GM19238 (cell line): ENCODE data around the gene TBR1.

Experiments used
- DNase-seq: peaks from one replicate; pipeline ENCODE4 v3.0.0; 2011; ENCODE audit warnings: low spot score; ENCODE audit not compliant: insufficient read length

The TBR1 gene

DNA sequence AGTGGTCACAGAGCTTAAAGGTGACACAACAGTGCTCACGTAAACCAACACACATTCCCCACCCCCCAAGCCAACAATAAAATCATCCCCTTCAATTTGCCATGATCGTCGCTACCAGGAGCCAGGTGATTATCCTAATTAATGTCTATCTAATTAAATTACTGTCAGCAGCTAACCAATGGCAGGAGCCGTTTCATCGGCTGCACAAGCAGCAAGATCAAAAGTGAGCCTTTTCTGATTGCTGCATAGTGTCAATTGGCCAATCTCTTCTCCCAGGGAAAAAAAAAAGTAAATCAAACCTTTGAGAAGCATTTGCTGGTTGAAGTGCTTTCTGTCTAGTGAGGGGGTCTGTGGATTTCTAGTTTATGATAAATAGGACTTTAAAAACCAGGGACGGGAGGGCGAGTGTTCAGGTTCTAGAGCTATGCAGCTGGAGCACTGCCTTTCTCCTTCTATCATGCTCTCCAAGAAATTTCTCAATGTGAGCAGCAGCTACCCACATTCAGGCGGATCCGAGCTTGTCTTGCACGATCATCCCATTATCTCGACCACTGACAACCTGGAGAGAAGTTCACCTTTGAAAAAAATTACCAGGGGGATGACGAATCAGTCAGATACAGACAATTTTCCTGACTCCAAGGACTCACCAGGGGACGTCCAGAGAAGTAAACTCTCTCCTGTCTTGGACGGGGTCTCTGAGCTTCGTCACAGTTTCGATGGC is at the start of gene TBR1:
TSS of gene TBR1 (plus strand) at position 311 of the 721 bp plus-strand sequence. CDS start at position 425, 114 bp downstream.
- no peak for DNase-seq

DNA sequence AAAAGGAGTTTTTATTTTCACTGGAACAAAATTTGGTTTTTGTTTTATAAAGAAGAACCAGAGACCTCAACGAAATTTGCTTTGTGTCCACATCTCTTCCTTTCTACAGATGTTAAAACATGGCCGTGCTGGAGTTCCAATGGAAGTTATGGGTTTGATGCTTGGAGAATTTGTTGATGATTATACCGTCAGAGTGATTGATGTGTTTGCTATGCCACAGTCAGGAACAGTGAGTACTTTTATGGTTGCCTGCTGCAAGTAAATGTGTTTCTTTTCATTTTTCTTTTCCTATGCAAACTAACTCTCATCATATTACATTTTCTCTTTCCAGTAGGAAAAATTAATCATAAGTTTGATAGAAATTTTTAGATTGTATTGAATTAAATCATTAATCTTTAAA is 48.4 kb upstream of the TBR1 start:
- no peak for DNase-seq

DNA sequence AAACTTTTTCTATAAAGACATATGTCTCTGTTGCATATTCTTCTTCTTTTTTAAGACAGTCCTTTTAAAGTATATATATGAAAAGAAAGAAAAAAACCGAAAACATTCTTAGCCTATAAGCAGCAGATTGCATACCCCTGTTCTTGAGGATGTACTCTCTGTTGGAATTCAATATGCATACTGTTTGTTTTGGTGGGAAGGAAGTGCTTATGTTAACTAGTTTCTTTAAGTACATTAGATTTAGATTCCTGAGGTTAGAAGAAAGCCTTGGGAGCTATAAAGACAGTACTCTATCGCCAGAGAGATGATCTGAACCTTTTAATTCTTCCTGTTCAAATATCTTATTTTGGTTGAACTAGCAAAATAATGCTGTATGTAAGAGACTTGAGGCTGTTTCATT is 46.8 kb upstream of the TBR1 start:
- DNase-seq: no peak

DNA sequence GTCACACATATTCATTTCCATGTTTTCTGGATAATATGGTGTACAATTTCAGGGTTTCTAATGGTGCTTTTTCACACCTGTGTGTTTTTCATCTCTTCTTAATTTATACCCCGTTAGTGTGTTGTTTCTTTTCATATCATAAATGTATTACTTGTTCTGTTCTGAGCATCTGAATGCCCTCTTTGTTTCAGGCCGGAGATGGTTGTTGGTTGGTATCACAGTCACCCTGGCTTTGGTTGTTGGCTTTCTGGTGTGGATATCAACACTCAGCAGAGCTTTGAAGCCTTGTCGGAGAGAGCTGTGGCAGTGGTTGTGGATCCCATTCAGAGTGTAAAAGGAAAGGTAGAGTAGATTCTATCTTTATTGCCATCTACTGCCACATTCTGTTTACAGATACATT is 45.1 kb upstream of the TBR1 start:
- DNase-seq: no peak

DNA sequence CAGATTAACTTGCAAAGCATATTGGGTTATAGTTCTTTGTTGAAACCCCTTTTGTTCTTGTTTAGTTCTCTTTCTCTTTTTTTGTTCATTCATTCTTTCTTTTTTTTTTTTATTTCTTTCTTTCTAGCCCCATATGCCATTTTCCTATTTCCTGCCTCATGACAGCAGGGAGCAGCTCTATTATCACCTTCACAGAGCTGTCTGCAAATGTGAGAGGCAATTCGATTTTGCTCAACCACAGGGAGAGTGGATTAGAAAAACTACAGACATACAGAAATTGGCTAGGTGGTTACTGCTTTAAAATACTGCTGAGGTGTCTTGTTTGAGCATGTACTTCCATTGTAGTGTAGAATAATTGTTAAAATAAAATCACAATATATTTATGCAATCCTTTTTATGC is 44.2 kb upstream of the TBR1 start:
- no peak for DNase-seq

DNA sequence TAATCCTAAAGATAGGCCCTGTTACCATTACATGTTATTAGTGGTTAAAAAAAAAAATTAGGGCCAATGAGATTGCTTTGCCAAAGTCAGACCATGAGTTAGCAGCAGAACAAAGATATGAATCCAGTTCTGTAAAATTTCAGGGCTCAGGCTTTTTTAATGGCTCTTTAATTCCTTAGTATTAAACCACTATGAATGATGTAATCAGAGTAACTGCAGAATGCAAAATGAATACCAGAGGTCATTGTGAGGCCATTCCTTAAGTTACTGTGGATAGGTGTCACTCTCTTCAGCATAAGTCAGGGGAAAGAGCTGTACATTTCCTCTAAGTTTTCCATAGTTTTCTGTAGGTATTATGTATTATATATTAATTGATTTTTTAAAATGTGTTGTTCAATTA is 42.2 kb upstream of the TBR1 start:
- no peak for DNase-seq

DNA sequence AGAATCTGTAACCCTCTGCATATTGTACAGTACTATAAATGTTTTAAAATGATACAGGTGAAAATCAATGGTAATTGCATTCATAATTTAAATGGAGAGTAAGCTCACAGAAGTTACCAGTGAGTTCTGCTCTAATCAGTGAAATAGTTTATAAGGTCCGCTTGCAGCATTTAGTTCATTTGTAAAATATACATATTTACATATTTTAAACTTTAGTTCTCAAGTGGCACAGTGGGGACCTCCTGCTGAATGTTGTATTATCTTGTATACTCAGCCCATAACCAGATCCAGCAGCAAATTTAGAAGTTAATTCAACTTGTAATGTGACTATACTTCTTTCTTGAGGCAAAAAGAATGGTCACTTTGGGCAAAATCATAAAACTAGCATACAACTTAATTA is 41.7 kb upstream of the TBR1 start:
- DNase-seq: no peak

DNA sequence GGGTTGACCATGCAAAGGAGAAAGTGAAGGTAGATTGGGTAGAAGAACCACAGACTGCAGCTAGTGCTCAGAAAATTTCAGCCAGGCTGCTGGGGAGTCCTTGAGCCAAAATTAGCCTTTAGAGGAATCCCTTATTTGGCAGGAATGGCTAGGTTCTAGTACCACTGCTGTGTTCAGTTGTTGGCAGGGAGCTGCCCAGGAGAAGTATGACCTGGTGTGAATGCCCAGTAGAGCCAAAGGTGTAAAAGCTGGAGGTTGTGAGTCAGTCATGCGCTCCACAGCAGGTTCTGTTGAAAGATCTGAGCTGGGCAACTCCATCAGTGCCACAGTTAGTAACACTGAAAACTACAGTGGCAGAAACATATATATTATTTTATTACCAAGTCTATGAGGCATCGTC is 36.4 kb upstream of the TBR1 start:
- DNase-seq: no peak

DNA sequence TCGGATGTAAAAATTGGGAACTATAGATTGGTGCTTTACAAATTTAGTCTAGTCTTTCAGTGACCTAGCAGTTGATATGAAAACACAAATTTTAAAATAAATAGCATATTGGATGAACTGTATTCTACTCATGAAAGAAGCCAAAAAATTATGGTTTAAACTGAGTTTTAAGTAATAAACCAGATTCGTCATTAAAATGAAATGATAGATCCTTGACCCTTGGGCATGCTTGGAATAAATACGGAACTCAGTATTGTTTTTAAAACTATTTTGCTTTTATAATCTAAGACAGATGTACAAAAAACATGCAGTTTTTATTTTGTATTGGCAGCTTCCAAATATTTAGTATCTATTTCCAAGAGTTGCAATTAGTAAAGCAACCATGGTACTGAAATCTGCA is 34.6 kb upstream of the TBR1 start:
- no peak for DNase-seq

DNA sequence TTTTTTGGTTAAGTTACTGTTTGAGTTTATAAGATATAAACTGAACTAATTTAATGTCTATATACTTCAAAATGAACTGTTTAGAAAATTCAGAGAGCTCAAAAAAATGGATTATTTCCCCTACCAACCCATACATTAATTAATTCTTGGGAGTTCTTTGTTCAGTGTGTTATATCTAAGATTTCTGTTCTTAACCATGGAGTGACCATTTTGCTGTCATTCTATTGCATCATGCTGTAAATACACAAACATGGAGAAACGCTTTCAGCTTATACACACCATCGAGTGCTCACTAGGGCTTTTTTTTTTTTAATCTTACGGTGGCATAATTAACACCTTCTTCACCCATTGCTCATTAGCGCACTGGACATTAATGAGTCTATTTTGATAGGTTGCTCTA is 33.4 kb upstream of the TBR1 start:
- no peak for DNase-seq

DNA sequence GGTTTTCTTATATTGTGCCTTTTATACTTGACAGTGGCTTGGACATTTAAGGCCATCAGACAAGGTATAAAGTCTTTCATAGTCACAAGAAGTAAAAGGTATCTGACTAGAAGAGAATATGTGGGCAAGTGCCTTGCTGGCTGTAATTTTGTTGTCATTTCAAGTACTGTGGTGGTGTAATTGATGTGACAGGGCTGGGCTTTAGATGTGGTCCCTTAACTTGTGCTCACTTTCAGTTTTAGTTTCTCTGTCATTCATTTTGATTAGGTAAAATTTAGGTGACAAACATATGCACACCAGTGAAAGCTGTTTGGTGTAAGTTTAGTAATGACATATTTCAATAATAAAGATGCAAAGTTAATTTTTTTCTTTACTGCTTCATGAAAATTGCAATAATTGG is 31.2 kb upstream of the TBR1 start:
- DNase-seq: no peak

DNA sequence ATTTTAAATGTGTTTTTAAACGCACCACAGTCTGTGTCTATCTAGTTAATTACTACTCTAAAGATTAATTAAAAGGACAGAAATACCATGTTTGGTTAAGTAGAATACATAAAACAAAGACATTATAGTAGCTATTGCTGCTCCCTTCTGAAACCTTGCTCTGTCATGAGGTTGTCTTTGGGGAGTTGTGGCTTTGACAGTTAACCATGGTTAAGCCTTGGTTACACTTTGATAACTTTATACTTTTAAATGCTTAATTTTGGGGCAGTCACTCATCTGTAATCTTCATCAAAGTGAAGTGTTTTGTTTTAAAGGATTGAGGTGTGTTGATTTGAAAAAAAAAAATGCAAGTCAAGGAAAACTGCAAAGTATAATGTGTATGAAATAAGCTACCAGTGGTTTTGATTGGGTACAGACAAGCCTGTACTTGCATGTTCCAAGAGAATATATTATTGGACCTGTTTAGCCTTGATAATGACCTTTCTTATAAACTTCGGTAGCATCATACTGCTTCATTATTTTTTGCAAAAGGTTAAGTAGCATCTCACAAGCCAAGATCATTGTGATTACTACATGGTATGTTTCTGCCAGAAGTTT is 29.8 kb upstream of the TBR1 start:
- DNase-seq: no peak

DNA sequence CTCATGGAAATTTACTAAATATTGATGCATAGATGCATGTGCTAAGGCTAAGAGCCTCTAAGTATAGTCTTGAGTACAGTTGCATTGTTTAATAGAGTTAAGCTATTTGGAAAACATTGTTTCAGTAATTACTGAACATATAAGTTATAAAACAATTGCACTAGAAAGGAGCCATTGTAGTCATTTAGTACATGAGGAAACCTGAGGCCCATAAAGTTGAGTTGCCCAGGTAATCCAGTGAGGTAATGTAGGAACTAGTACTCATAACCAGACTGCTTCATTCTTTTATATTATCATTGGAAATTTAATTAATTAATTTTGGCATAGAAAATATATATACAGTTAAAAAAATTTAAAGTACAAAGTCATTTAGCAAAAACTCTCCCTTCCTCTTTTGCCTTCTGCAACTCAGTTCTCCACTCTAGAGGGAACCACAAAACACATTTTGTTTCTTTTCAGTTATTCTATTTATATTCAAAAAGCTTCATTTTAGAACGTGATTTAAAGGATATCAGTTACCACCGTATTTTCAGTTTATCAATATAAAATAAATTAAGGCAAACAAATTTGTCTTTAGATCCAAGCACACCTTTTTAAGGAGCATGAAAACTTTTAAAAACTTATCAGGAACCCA is 27.8 kb upstream of the TBR1 start:
- no peak for DNase-seq

DNA sequence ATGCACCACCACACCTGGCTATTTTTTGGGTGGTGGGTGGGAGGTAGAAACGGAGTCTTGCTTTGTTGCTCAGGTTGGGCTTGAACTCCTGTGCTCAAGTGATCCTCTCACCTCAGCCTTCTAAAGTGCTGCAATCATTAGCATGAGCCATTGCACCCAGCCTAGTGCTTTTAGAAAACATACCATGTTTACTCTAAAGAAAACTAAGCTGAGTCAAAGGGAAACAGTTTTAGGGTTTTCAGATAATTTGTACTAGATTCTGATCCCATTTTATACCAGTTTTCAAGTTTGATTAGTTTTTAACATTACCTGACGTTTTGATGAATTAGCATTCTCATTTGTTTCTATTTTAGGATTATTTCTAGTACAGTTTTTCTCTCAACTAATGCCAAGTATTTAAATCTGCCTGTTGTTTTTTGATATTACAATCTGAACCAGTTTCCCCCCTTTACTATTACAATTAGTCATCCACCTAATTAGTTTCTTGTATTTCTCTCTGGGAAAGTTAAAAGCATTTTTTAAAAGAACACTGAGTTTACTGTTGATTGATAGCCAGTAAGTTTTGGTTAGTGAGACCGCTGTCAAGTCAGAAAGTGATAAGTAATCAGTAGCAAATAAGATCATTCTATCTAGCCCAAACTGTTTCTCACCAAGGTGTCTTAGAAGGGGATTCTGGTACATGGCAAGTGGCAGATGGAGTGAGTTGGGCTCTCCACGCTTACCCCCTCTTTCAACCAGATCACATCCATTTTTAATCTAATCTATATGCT is 24.2 kb upstream of the TBR1 start:
- DNase-seq: no peak

DNA sequence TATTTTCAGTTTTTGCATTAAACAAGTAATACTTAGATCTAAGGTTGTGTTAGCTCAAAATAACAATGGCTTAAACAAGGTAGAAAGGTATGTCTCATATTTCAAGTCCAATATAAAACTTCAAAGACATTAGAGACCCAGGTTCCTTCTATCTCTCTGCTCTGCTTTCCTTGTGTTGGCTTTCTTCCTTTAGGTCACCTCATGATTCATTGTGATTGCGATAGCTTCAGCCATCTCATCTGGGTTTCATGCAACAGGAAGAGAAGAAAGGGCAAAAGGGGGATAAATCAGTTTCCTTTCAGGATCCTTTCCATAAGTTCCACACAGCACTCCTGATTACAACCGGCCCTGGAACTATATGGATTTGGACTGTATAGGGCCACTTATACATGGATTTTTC is 16.0 kb upstream of the TBR1 start:
- DNase-seq: no peak

DNA sequence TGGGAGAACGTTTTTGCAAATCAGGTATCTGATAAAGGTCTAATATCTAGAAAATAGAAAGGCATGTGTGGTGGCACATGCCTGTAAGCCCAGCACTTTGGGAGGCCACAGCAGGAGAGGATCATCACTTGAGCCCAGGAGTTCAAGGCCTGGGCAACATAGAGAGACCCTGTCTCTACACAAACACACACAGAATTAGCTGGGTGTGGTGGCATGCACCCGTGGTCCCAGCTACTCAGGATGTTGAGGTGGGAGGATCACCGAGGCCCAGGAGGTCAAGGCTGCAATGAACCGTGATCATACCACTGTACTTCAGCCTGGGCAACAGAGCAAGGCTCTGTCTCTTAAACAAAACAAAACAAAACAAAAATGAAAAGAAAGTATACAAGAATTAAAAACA is 13.8 kb upstream of the TBR1 start:
- no peak for DNase-seq

DNA sequence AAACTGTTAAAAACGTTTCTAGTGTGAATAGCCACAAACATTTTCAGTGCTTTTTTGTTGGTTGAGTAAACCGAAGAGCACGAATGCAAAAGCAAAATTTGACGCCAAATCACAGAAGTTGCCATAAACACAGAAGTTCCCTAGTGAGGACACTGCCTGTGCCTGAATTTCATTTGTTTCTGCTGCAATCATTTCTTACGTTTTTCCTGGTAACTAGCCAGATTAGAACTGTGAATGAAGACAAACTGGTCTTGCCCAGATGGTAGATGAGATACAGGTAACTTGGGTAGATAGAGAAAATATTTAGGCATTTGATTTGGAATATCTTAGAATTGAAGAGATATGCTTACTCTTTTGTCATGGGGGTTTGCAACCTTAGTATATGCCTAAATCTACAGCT is 9.8 kb upstream of the TBR1 start:
- no peak for DNase-seq

DNA sequence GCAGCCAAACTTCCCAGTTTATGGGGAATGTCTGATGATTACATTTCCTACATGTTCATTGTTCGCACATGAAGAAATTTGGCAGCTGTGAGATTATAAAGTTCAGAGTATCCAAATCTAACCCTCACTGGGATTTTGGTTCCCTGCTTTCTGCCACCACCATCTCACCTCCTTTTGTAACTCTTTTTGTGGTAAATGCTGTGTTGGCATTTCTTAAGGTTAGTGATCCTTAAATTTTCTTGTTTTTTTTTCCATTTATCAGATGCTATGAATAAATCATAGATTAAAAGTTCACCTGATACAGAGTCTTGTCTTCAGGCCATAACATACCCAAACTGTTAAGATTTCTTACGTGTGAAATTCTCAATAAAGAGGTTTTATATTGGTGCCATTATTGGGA is 8.5 kb upstream of the TBR1 start:
- no peak for DNase-seq

DNA sequence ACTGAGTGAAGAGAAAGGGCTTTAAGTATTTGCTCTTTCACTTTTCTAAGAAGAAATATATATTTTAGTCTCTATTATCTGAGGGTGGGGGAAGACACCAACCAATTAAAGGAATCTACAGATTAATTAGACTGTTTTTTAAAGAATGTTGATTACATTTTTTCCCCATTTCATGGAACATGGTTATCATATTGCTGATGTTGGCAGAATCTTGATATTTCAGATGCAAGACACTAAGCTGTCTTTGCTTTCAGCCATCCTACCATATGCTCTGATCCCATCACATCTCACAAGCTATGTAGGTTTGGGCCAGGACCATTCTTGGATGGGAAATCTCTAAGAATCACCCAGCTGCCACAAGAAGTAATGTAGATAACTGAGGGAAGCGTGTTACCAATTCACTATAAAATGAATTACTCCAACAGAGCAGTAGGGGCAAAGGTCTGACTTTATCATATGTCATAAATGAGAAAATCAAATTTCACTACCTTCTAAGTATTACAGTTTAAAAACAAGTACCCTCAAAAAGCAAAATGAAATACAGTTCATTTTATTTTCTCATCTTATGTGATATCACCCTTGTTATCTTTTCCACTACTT is 6.7 kb upstream of the TBR1 start:
- DNase-seq: no peak

DNA sequence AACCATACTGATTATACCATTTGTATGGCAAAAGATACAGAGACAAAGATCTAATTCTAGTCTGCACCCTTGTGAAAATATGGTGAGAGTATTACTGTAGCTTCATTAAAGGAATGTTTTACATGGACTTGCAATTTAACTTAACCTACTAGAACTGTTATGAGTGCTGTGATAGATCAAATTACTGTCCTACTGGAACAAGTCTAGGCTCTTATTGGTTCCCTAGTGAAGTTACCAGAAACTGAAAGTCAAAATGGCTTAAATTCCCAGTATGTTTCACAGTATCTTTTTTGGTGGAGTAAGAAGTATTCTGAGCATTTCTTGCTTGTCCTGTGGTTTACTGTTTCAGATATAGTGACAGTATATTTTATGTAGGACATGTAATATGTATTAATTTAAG is 3.8 kb upstream of the TBR1 start:
- DNase-seq: no peak

DNA sequence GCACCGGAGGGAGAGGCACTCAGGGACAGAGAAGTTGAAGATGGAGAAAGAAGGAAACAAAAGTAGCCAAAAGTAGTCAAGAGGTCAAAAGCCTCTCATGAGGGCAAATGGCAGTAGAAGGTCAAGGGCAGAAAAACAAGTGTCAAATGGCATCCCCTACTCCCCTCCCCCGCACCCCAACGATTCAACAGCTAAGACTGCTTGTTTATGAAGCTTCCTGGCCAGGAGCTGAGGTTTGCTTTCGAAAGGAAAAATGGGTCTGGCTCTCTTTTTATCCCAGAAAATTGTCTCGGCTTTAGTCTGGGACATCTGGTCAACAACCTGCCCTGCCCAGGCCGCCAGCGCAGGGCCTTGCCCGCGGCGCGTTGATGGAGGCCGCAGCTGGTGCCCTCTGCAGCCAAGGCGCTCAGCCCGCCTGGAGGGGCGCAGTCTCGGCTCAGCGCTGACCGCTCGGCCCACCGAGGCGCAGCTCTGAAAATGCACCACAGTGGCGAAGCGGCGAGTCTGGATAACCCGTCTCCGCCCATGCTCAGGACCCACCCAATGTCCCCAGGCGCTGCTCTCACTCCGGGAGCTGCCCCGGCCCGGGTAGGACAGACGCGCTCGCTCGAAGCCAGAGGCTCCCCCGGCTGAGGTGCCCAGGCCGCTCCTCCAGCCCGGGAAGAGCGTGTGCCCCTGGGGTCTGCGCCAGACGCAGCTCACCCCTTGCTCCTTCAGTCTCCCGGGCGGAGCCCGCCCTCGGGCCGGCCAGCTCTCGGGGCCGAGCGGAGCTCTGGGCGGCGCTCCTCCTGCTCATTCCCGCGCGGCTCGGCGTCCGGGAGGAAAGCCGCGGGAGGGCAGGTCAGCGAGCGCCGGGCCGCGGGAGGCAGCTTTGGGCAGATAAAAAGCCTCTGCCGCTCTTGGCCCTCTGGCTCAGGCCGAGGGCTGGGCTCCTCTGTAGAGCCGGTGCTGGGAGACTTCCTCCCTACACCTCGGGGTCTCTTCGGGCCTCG is 1.8 kb upstream of the TBR1 start:
- DNase-seq: no peak
